CD4-positive, alpha-beta memory T cell (primary cell): ENCODE data around the gene HABP4. TPM values are rescaled to one million over a fixed set of nuclear protein-coding genes. Genes with fewer than 3 reads are reported as not detected.
"Not testable (repeated sequence)": the region's sequence is repeated elsewhere in the genome, so short reads cannot be mapped to it uniquely, and the experiment has no call there.

Source experiments
- CTCF ChIA-PET: fragments of 350-600 bp; sonication (Branson Sonifier 250); formaldehyde crosslinking; loops from one replicate; lab custom pipeline; 2021; ENCODE audit warnings: inconsistent platforms; ENCODE audit not compliant: partially characterized antibody; lab: Charles Lee
- POLR2A ChIA-PET: fragments of 350-600 bp; sonication (Branson Sonifier 250); formaldehyde crosslinking; loops from one replicate; lab custom pipeline; 2021; ENCODE audit not compliant: partially characterized antibody; lab: Charles Lee
- DNase-seq, 5 donors: peaks; one replicate each; pipeline versions ENCODE4 v3.0.0 to v3.0.0-alpha.2; 2020 to 2022; ENCODE audit warnings: mixed read lengths in 1 of 5
- H3K27ac ChIP-seq: one replicate; pipeline ENCODE4 v1.7.0; 2013; ENCODE audit warnings: low read depth, low read length
- H3K27me3 ChIP-seq: 2 replicates; pipeline ENCODE4 v1.7.0; 2013; ENCODE audit warnings: mild to moderate bottlenecking, low read length, moderate library complexity; ENCODE audit not compliant: insufficient read depth
- H3K36me3 ChIP-seq: 2 replicates; pipeline ENCODE4 v1.7.0; 2013; ENCODE audit warnings: mild to moderate bottlenecking, low read length, moderate library complexity; ENCODE audit not compliant: insufficient read depth
- H3K4me1 ChIP-seq: 2 replicates; pipeline ENCODE4 v1.7.0; 2013; ENCODE audit warnings: mild to moderate bottlenecking, low read length, moderate library complexity; ENCODE audit not compliant: insufficient read depth
- H3K4me3 ChIP-seq, 2 donors: one replicate each; pipeline ENCODE4 v1.7.0; 2013; ENCODE audit warnings: low read length in 2 of 2, mild to moderate bottlenecking in 1 of 2
- H3K9me3 ChIP-seq, 2 donors: one replicate each; pipeline ENCODE4 v1.7.0; 2013; ENCODE audit warnings: low read length in 2 of 2, control low read depth in 1 of 2; ENCODE audit not compliant: control insufficient read depth in 1 of 2
- H3K27ac Mint-ChIP-seq, 7 donors: one replicate each; pipeline ENCODE4 v1.8.0; 2020 to 2021; ENCODE audit warnings: mixed read lengths in 7 of 7, mild to moderate bottlenecking in 6 of 7, inconsistent platforms in 3 of 7, moderate library complexity in 3 of 7
- H3K27me3 Mint-ChIP-seq, 2 donors: one replicate each; pipeline ENCODE4 v1.8.0; 2020 to 2021; ENCODE audit warnings: mixed read lengths in 2 of 2
- H3K36me3 Mint-ChIP-seq, 2 donors: one replicate each; pipeline ENCODE4 v1.8.0; 2020 to 2021; ENCODE audit warnings: mixed read lengths in 2 of 2, inconsistent platforms in 1 of 2, mild to moderate bottlenecking in 1 of 2
- H3K4me1 Mint-ChIP-seq, 4 donors: one replicate each; pipeline ENCODE4 v1.8.0; 2020 to 2021; ENCODE audit warnings: mixed read lengths in 4 of 4, mild to moderate bottlenecking in 1 of 4
- H3K4me3 Mint-ChIP-seq, 8 donors: one replicate each; pipeline ENCODE4 v1.8.0; 2020 to 2021; ENCODE audit warnings: mixed read lengths in 8 of 8, mild to moderate bottlenecking in 7 of 8, moderate library complexity in 6 of 8, inconsistent platforms in 3 of 8
- H3K9me3 Mint-ChIP-seq, 8 donors: one replicate each; pipeline ENCODE4 v1.8.0; 2020 to 2021; ENCODE audit warnings: mixed read lengths in 8 of 8, mild to moderate bottlenecking in 5 of 8, inconsistent platforms in 3 of 8, moderate library complexity in 1 of 8
- intact Hi-C: fragments of 100-400 bp; cut with micrococcal nuclease; formaldehyde crosslinking; loops from one replicate; pipeline ENCODE4 v1.15.1; 2023
- polyA plus RNA-seq, 2 donors: library from polyadenylated mRNA; unstranded; fragments of 300-500 nt; fragmentation: Illumina TruSeq; gene quantifications; one replicate each; pipeline ENCODE4 v1.2.3, GENCODE V29; 2021
- total RNA-seq, 2 experiments: library from RNA; stranded (reverse); gene quantifications; one replicate each; pipeline ENCODE4 v1.2.3, GENCODE V29; 2021

HABP4 gene
- total and polyA plus RNA-seq, 4 experiments from 2014 or later, result 18.6 to 36.6 (median 33.3) TPM

DNA sequence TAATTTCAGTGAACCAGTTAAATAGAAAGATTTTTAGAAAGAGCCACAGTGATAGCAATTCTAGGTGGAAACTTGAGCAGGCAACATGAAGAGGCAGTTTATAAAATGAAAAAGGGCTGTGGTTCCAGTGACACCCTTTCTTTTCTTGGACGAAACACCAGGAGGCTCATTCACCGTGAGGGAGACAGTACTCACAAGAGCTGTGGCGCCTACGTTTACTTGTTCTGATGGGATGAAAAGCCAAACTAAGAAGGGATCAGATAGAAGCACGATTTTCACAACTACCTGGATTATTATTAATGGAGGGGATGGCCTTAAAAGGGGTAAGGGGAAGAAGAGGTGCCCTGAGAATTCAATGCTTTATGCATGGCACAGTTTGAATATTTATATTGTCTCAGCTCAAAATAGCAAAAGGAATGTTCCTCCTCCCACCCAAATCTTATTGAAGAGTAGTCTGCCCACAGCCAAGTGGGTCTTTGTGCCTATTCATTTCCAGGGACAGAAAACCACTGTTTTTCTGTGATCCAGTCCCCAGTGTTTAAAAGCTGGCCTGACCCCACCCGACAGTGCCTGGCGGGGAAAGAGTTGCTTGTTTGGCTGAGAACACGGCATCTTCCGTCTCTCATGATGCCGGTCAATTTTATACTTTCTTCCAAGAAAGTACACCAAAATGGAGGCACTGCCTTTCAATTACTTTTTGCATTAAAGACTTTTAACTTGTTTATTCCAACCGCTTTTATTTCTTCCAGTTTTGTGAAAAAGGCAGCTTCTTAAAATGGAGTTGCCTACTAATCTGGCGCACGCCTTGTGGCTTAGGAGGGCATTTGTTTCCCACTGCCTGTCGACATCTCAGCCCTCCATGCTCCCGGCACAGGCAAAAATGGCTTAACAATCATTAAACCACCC, 51.9 kb downstream of the HABP4 start:
- H3K27ac ChIP-seq, result no peak overlapping the region
- peaks cover 8 to 20% of the 10 kb centered on the region in 2 donors for H3K36me3 Mint-ChIP-seq
- intact Hi-C loops, result no loop called here
- no peaks in the 10 kb centered on the region for H3K9me3 ChIP-seq
- no peaks in the 10 kb centered on the region for H3K4me1 ChIP-seq
- H3K36me3 ChIP-seq, result no peaks in the 10 kb centered on the region
- H3K9me3 Mint-ChIP-seq, result no peaks in the 10 kb centered on the region
- H3K27me3 Mint-ChIP-seq, result no peaks in the 10 kb centered on the region
- ChIA-PET CTCF (no interaction called here), POLR2A (no interaction called here)
- H3K4me1 Mint-ChIP-seq, result no peaks in the 10 kb centered on the region
- DNase-seq, result no peak
- H3K4me3 Mint-ChIP-seq, result no peak overlapping the region
- H3K27ac Mint-ChIP-seq, result no peak overlapping the region
- no peak overlapping the region for H3K4me3 ChIP-seq
- H3K27me3 ChIP-seq, result no peaks in the 10 kb centered on the region

DNA sequence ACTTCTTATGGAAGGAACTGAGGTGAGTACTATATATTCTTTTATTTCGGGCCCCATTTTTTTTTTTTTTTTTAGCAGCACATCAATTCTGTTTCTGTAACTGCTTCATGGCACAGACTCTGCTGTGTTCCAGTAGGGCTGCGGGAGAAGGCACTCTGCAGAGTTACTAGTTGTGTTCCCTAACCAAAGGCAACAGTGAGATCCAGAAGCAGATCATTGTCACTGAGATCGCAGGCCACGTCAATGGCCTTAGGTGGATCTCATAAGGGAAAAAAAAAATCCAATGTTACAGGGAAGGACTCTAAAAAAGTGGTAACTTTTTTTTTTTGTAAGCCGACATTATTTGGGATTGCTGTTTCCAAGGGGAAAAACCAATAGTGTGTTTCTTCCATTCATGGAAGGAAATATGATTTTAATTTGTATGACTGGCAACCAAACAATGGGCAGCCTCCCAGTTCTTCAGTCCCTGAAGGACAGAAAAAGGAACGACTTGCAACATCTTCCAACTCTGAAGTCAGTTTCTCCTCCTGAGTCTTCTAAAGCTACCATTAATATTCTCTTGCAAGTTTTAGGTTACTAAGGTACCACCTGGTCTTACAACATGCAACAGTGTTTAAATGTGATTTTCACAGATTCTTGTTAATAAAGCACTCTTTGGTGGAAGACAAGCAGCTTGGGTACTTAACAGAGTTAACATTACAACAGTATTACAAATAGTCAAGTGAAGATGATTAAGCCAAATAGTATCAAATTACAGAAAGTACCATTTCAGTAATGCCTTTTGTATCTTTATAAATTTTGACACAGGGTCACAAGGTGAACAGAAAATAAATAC, 52.8 kb downstream of the HABP4 start:
- intact Hi-C loops, result no loop called here
- H3K27ac Mint-ChIP-seq, result no peak overlapping the region
- POLR2A ChIA-PET, result no interaction called here

DNA sequence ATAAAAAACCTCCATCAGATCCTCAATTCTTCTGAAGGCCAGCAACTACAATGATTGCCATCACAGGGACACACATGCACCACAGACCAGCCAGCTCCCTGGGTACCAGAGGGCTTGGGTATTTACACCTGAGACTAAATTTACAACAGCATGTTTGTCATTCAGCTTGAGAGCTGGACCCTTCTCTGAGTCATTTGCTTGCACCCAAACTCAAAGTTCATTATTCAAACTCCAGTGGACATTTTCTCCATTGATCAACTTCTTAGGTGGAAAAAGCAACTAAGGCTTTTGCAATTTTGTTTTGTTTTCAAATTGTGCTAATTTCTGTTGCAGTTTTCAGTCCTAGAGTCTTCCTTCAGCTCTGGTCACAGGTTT, 53.4 kb downstream of the HABP4 start:
- H3K4me1 Mint-ChIP-seq, H3K4me3 Mint-ChIP-seq: not testable (repeated sequence)

More for the DNA sequence above, 52.8 kb downstream of the HABP4 start:
- Histone ChIP-seq H3K4me1 (no peaks in the 10 kb centered on the region), H3K36me3 (no peaks in the 10 kb centered on the region), H3K9me3 (no peaks in the 10 kb centered on the region), H3K27ac (no peak overlapping the region), H3K4me3 (no peak overlapping the region), H3K27me3 (no peaks in the 10 kb centered on the region)
- no peak for DNase-seq
- H3K4me1 Mint-ChIP-seq, result no peaks in the 10 kb centered on the region
- H3K36me3 Mint-ChIP-seq, result peaks cover 8 to 20% of the 10 kb centered on the region in 2 donors
- no peaks in the 10 kb centered on the region for H3K9me3 Mint-ChIP-seq
- H3K27me3 Mint-ChIP-seq, result no peaks in the 10 kb centered on the region
- CTCF ChIA-PET, result no interaction called here
- no peak overlapping the region for H3K4me3 Mint-ChIP-seq

DNA sequence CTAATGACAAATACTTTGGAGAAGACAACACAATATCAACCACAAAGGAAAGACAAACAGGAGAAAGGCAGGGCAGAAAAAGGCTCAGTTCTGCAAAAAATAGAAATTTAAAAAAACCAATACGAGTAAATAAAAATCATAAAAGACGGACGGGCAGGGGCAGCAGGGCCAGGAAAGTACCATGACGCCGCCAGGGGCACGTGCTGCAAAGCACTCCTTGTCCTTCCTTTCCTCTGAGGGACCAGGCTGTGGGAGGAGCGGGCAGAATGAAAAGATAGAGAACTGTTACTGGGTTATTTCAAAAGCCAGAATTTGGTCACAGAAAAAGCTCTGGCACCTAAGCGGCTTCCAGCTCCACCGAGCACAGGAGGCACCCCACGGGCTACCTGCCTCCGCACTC, 53.9 kb downstream of the HABP4 start:
- no peak overlapping the region for H3K27ac Mint-ChIP-seq

More for the DNA sequence above, 53.4 kb downstream of the HABP4 start:
- H3K4me1 ChIP-seq, CTCF ChIA-PET, H3K4me3 ChIP-seq, H3K9me3 Mint-ChIP-seq, H3K27ac ChIP-seq, H3K9me3 ChIP-seq, H3K27me3 Mint-ChIP-seq, H3K27ac Mint-ChIP-seq, POLR2A ChIA-PET, DNase-seq, H3K27me3 ChIP-seq, intact Hi-C loops, H3K36me3 ChIP-seq: not testable (repeated sequence)
- peaks cover 8 to 23% of the 10 kb centered on the region in 2 donors for H3K36me3 Mint-ChIP-seq

DNA sequence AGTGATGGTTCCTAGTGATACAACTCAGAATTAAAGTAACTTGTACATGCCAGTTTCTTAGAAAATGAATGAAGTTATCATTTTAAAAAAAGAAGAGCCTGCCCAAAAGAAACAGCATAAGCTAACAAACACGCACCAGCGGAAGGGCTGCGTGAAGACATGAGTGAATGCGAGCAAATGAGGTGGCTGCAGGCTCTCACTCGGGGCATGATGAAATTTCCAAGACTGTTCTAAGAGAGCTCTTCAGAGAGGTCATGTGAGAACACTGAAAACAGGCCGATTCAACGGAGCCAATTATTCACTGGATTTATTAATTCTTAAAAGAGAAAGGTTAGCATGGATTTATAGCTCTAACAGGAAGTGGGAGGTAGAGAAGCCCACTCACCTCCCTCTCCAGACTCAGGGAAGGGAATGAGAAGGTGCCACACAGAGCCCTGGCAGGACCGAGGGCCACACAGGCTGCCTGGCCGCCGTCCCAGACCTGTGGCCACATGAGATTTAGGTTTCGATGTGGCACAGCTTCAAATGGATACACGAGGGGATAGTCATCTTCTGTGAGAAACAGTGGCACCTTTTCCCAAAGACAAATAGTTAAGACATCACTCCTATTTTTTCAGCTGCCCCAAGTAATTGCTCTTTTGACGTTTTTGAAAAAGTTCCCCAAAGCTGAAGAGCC, 55.5 kb downstream of the HABP4 start:
- ChIA-PET CTCF (interaction anchor here (1.2 kb wide), 1 partner anchor 62 kb away, joined by 3 read pairs; no protein-coding TSS in a partner anchor), POLR2A (no interaction called here)
- Histone ChIP-seq H3K36me3 (no peaks in the 10 kb centered on the region), H3K9me3 (no peaks in the 10 kb centered on the region), H3K4me1 (no peaks in the 10 kb centered on the region), H3K4me3 (no peak overlapping the region), H3K27me3 (no peaks in the 10 kb centered on the region), H3K27ac (no peak overlapping the region)
- no peak overlapping the region for H3K27ac Mint-ChIP-seq
- intact Hi-C loops, result no loop called here
- no peaks in the 10 kb centered on the region for H3K9me3 Mint-ChIP-seq
- H3K27me3 Mint-ChIP-seq, result no peaks in the 10 kb centered on the region
- no peak overlapping the region for H3K4me3 Mint-ChIP-seq
- peaks cover 0 to 4% (median 2%) of the 10 kb centered on the region in 4 donors for H3K4me1 Mint-ChIP-seq
- no peak for DNase-seq
- peaks cover 9 to 37% of the 10 kb centered on the region in 2 donors for H3K36me3 Mint-ChIP-seq

More for the DNA sequence above, 53.9 kb downstream of the HABP4 start:
- H3K36me3 ChIP-seq, result no peaks in the 10 kb centered on the region
- ChIA-PET CTCF (no interaction called here), POLR2A (no interaction called here)
- intact Hi-C loops, result no loop called here
- no peaks in the 10 kb centered on the region for H3K4me1 Mint-ChIP-seq
- peaks cover 8 to 29% of the 10 kb centered on the region in 2 donors for H3K36me3 Mint-ChIP-seq
- H3K9me3 ChIP-seq, result no peaks in the 10 kb centered on the region
- H3K27me3 ChIP-seq, result no peaks in the 10 kb centered on the region
- H3K4me3 Mint-ChIP-seq, result no peak overlapping the region
- no peak overlapping the region for H3K4me3 ChIP-seq
- no peaks in the 10 kb centered on the region for H3K4me1 ChIP-seq
- no peak for DNase-seq
- no peaks in the 10 kb centered on the region for H3K9me3 Mint-ChIP-seq
- no peak overlapping the region for H3K27ac ChIP-seq
- H3K27me3 Mint-ChIP-seq, result no peaks in the 10 kb centered on the region

DNA sequence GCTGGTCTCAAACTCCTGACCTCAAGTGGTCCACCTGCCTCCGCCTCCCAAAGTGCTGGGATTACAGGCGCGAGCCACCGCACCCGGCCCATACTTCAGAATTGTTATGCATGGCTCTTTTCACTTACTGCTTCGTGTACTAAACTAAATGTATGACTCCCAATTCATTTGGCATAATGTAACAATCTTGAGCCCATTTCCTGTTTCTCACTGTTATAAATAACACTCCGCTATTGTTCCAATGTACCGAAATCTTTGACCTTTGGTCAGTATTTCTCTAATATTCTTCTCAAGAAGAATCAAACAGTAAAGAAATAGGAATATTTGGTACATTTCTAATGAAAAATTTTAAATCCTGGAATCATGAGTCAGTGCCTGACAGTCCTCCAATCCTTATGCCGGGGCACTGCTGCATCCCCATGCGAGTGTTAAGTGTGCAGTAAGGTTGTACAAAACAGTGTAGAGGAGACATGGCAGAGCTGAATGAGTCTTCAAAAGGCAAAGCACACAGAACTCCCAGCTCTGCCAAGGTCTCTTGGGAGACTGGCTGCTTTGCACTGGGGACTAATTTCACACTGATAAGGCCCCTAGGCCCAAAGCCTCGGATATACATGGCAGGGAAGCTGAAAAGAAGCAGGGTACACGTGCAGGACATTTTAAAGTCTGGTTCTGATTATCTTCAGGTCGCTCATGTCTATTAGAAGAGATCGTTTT, 58.4 kb downstream of the HABP4 start:
- peaks cover 10 to 36% of the 10 kb centered on the region in 2 donors for H3K36me3 Mint-ChIP-seq
- Histone ChIP-seq H3K27ac (no peak overlapping the region), H3K9me3 (no peaks in the 10 kb centered on the region), H3K27me3 (no peaks in the 10 kb centered on the region), H3K4me1 (no peaks in the 10 kb centered on the region), H3K36me3 (no peaks in the 10 kb centered on the region), H3K4me3 (no peak overlapping the region)
- intact Hi-C loops, result no loop called here
- H3K9me3 Mint-ChIP-seq, result no peaks in the 10 kb centered on the region
- H3K27me3 Mint-ChIP-seq, result no peaks in the 10 kb centered on the region
- peaks cover 0 to 4% (median 2%) of the 10 kb centered on the region in 4 donors for H3K4me1 Mint-ChIP-seq
- H3K27ac Mint-ChIP-seq, result peak overlapping the region in 3 of 7 donors; percentile 10 to 70 (median 48)
- ChIA-PET CTCF (interaction anchor here (1.4 kb wide), 1 partner anchor 15 kb away, joined by 3 read pairs; no protein-coding TSS in a partner anchor), POLR2A (no interaction called here)
- DNase-seq, result no peak
- no peak overlapping the region for H3K4me3 Mint-ChIP-seq
